Upper lobe of left lung (tissue), 4 donors: ENCODE measurements around the gene RUBCN.

ENCODE experiments used
- EP300 ChIP-seq, 4 donors: sonication (generic); formaldehyde crosslinking; IDR thresholded peaks; one replicate each; pipeline ENCODE4 v1.5.1; 2017; ENCODE audit warnings: antibody characterized with exemption in 4 of 4, control low read depth in 2 of 4
- POLR2A ChIP-seq, 4 donors: fragments of 450-650 bp; IDR thresholded peaks; one replicate each; pipeline ENCODE4 v1.5.1; 2016 to 2017; ENCODE audit warnings: antibody characterized with exemption in 4 of 4, mild to moderate bottlenecking in 2 of 4
- POLR2AphosphoS5 ChIP-seq, 2 donors: sonication (generic); formaldehyde crosslinking; IDR thresholded peaks; one replicate each; pipeline ENCODE4 v1.5.1; 2017; ENCODE audit warnings: antibody characterized with exemption in 2 of 2
- TF ChIP-seq, protein P1 (sequence below), 6 experiments: fragments of 450-650 bp in 4 of 6; fragments of 200-600 bp in 2 of 6; sonication (generic) in 2 of 6; IDR thresholded peaks; one replicate each; pipeline ENCODE4 v1.5.1; 2016 to 2019; ENCODE audit warnings: antibody characterized with exemption in 6 of 6

GRCh38 chr3:197734667-197735318 is 1.9 kb downstream of the RUBCN start:
- TF ChIP-seq, protein P1, sequence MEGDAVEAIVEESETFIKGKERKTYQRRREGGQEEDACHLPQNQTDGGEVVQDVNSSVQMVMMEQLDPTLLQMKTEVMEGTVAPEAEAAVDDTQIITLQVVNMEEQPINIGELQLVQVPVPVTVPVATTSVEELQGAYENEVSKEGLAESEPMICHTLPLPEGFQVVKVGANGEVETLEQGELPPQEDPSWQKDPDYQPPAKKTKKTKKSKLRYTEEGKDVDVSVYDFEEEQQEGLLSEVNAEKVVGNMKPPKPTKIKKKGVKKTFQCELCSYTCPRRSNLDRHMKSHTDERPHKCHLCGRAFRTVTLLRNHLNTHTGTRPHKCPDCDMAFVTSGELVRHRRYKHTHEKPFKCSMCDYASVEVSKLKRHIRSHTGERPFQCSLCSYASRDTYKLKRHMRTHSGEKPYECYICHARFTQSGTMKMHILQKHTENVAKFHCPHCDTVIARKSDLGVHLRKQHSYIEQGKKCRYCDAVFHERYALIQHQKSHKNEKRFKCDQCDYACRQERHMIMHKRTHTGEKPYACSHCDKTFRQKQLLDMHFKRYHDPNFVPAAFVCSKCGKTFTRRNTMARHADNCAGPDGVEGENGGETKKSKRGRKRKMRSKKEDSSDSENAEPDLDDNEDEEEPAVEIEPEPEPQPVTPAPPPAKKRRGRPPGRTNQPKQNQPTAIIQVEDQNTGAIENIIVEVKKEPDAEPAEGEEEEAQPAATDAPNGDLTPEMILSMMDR (IDR thresholded peaks at IDR 0.05): no peak
- no peak for TF ChIP-seq EP300 (IDR thresholded peaks at IDR 0.05)
- no peak for TF ChIP-seq POLR2A (IDR thresholded peaks at IDR 0.05)
- TF ChIP-seq POLR2AphosphoS5 (IDR thresholded peaks at IDR 0.05): no peak
